Measurements from ENCODE around the gene YIF1A.

The YIF1A gene

DNA sequence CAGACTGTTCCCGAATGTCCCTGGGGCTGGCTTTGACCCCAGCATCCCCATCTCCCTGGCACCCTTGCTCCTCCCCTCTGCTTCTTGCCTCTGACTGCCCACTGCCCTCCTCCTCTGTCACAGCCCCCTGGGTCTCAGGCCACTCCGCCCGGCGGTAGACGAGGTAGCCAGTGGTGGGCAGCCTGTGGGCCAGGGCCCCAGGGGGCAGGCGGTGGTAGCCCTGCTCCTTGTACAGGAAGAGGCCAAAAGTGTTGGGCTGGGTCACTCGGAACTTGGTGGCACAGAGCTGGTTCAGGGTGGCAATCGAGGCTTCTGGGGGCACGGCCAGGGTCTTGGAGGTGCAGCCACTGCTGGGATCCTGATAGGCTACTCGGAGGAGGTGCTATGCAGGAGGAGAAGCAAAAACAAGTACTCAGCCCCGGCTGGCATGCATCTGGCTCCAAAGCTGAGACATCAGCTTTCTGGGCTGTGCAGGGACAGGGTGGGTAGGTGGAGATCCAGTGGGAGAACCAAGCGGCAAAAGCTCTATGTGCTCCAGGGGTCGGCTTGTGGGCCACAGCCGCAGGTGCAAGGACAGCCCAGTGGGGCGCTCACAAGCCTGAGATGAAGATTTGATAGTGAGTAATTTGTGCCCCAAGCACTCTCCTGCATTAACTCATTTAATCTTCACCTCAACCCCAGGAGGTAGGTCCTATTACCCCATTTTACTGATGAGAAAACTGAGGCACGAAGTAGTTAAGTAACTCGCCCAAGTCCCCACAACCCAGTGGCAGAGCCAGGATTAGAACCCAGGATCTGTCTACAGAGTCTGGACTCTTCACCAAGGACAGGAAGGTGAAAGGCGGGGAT is 43.7 kb upstream of the YIF1A start:
- H3K4me1 ChIP-seq (ENCODE audit: control insufficient read depth, insufficient read depth, low read length, poor library complexity, severe bottlenecking) = peaks cover 28% of the 10 kb centered on the region
- no peaks in the 10 kb centered on the region for H3K36me3 ChIP-seq (ENCODE audit: control insufficient read depth, insufficient read depth, low read length)
- H3K4me3 ChIP-seq (ENCODE audit: insufficient read depth, low read depth, low read length, poor library complexity, severe bottlenecking) = no peak overlapping the region
- no peaks in the 10 kb centered on the region for H3K9me3 ChIP-seq (ENCODE audit: control insufficient read depth, low read length)
- no peak overlapping the region for H3K27ac ChIP-seq (ENCODE audit: insufficient read depth, low read length, poor library complexity, severe bottlenecking)
- DNase-seq = no peak
- H3K27me3 ChIP-seq (replicated peaks; ENCODE audit: control insufficient read depth, insufficient read depth, low read length, poor library complexity, severe bottlenecking) = no peaks in the 10 kb centered on the region

DNA sequence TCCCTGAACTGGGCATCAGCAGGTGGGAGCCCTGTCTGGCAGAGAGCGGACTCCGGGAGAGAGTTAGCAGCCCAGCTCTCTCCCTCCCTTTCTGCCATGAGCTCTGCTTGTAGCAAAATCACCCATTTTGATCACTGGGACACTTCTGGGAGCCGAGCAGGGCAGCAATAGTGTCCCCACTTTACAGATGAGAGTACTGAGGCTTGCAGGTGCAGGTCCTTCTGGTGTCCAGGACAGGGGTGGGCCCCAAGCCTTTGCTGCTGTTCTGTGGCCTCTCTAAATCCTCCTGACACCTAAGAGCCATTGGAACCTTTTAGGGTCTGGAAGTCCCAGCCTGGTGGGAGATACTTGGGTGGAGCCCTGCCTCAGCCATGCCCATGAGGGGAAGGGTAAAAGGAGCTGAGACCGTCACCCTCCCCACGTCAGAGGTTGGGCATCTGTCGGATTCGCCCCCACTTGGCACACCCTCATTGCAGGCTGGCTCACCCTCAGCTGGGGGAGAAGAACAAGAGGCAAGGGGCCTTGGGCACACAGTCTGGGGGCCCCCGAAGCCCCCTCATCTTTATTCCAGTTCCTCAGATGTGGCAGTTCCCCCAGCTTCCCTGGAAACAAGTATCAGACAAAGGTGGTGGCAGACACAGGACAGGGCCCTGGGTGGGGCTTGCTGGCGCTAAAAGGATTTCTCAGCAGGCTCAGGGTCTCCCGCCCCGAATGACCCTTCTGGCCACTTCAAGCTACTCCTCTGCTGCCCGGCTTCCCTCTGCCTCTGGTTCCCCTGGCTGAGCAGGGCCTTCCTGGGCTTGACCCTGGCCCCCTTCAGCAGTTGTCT is 42.8 kb upstream of the YIF1A start:
- no peaks in the 10 kb centered on the region for H3K9me3 ChIP-seq (ENCODE audit: control insufficient read depth, low read length)
- no peak overlapping the region for H3K27ac ChIP-seq (ENCODE audit: insufficient read depth, low read length, poor library complexity, severe bottlenecking)
- peaks cover 32% of the 10 kb centered on the region for H3K4me1 ChIP-seq (ENCODE audit: control insufficient read depth, insufficient read depth, low read length, poor library complexity, severe bottlenecking)
- H3K36me3 ChIP-seq (ENCODE audit: control insufficient read depth, insufficient read depth, low read length) = no peaks in the 10 kb centered on the region
- no peaks in the 10 kb centered on the region for H3K27me3 ChIP-seq (replicated peaks; ENCODE audit: control insufficient read depth, insufficient read depth, low read length, poor library complexity, severe bottlenecking)
- H3K4me3 ChIP-seq (ENCODE audit: insufficient read depth, low read depth, low read length, poor library complexity, severe bottlenecking) = no peak overlapping the region
- no peak for DNase-seq

DNA sequence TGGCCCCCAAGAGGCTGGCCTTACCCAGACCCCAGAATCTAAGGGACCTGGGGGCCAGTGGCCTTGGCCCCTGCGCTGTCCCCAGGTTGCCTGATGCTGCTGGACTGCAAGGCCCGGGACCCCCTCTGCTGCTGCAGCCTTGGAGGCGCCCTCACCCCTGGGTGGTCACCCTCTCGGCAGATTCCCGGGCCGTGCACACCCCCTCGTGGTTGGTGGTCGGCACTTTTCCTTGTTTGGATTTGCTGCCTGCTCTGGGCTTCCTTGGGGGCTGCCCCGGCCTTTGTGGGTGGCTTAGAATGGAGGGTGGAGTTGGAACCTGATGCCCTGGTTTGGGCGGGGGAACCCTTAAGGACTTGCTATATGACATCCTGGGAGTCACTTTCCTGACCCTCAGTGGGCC is 42.0 kb upstream of the YIF1A start:
- no peak overlapping the region for H3K4me3 ChIP-seq (ENCODE audit: insufficient read depth, low read depth, low read length, poor library complexity, severe bottlenecking)
- H3K36me3 ChIP-seq (ENCODE audit: control insufficient read depth, insufficient read depth, low read length) = no peaks in the 10 kb centered on the region
- no peak overlapping the region for H3K27ac ChIP-seq (ENCODE audit: insufficient read depth, low read length, poor library complexity, severe bottlenecking)
- no peak for DNase-seq
- H3K4me1 ChIP-seq (ENCODE audit: control insufficient read depth, insufficient read depth, low read length, poor library complexity, severe bottlenecking) = peaks cover 30% of the 10 kb centered on the region
- H3K9me3 ChIP-seq (ENCODE audit: control insufficient read depth, low read length) = no peaks in the 10 kb centered on the region
- no peaks in the 10 kb centered on the region for H3K27me3 ChIP-seq (replicated peaks; ENCODE audit: control insufficient read depth, insufficient read depth, low read length, poor library complexity, severe bottlenecking)

DNA sequence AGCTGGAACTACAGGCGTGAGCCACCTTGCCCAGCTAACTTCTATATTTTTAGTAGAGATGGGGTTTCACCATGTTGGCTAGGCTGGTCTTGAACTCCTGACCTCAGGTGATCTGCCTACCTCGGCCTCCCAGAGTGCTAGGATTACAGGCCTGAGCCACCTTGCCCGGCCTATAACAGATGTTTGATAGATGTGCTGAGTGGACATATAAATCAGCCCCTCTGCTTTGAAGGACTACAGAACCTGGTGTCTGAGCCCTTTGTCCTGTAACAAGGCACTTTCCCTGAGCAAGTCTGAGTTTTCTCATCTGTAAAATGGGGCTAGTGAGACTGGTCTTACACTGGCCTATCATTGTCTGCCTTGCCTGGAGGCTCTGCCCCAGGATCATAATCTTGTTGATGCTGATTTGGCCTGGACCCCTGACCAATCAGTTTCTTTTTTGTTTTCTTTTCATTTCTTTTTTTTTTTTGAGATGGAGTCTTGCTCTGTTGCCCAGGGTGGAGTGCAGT is 40.3 kb upstream of the YIF1A start:
- H3K9me3 ChIP-seq (ENCODE audit: control insufficient read depth, low read length) = no peaks in the 10 kb centered on the region
- H3K4me1 ChIP-seq (ENCODE audit: control insufficient read depth, insufficient read depth, low read length, poor library complexity, severe bottlenecking) = peaks cover 27% of the 10 kb centered on the region
- no peak overlapping the region for H3K4me3 ChIP-seq (ENCODE audit: insufficient read depth, low read depth, low read length, poor library complexity, severe bottlenecking)
- no peak for DNase-seq
- H3K36me3 ChIP-seq (ENCODE audit: control insufficient read depth, insufficient read depth, low read length) = no peaks in the 10 kb centered on the region
- no peaks in the 10 kb centered on the region for H3K27me3 ChIP-seq (replicated peaks; ENCODE audit: control insufficient read depth, insufficient read depth, low read length, poor library complexity, severe bottlenecking)
- H3K27ac ChIP-seq (ENCODE audit: insufficient read depth, low read length, poor library complexity, severe bottlenecking) = no peak overlapping the region

DNA sequence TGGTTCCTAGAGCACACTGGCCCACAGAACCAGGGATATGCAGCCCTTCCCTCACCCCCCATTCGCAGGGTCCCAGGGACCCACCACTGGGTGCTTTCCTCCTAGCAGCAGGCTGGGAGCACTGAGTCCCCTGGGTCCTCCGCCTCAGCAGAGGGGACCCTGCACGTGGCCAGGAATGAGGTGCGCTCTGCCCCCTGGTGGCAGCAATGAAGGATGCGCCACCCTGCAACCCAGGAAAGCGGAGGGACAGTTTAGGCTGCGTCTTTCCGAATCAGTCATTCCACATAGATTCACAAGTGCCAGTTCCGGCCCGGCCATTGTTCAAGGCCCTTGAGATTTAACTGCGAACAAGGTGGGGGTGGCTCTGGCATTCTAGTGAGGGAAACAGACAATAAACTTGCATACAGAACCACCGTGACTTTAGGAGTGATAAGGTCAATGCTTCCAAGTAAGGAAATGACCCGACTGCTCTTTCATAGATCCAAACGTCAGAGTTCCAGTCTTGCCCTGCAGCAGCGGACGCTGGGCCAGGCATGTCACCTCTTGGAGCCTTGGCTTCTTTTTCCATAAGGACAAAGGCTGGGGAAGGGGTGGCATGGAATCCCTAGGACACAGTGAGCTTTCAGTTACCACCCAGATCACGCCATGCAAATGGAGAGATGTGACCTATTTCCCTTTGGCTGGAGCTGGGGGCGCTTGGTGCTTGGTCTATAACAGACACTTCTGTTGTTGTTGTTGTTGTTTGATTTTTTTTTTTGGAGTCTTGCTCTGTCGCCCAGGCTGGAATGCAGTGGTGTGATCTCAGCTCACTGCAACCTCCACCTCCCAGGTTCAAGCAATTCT is 39.6 kb upstream of the YIF1A start:
- H3K9me3 ChIP-seq (ENCODE audit: control insufficient read depth, low read length) = no peaks in the 10 kb centered on the region
- no peak overlapping the region for H3K27ac ChIP-seq (ENCODE audit: insufficient read depth, low read length, poor library complexity, severe bottlenecking)
- DNase-seq = peak; percentile 62 to 64 (median 63)
- peaks cover 27% of the 10 kb centered on the region for H3K4me1 ChIP-seq (ENCODE audit: control insufficient read depth, insufficient read depth, low read length, poor library complexity, severe bottlenecking)
- no peaks in the 10 kb centered on the region for H3K27me3 ChIP-seq (replicated peaks; ENCODE audit: control insufficient read depth, insufficient read depth, low read length, poor library complexity, severe bottlenecking)
- H3K4me3 ChIP-seq (ENCODE audit: insufficient read depth, low read depth, low read length, poor library complexity, severe bottlenecking) = no peak overlapping the region
- H3K36me3 ChIP-seq (ENCODE audit: control insufficient read depth, insufficient read depth, low read length) = no peaks in the 10 kb centered on the region

DNA sequence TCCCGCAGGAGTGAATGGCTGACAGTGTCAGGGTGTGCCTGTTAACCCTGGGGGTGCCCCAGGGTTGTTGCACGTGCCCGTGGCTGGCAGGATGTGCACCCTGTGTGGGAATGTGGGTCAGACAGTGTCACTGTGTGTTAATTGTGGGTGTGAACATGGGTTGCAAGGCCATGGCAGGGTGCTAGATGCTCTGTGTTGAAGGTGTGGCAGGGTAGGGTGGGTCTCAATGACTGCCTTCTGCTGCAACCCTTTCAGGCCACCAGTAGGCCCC is 39.0 kb upstream of the YIF1A start:
- H3K4me3 ChIP-seq (ENCODE audit: insufficient read depth, low read depth, low read length, poor library complexity, severe bottlenecking) = no peak overlapping the region
- H3K27ac ChIP-seq (ENCODE audit: insufficient read depth, low read length, poor library complexity, severe bottlenecking) = no peak overlapping the region
- no peaks in the 10 kb centered on the region for H3K36me3 ChIP-seq (ENCODE audit: control insufficient read depth, insufficient read depth, low read length)
- peak in 1 of 3 donors; percentile 35 for DNase-seq
- H3K4me1 ChIP-seq (ENCODE audit: control insufficient read depth, insufficient read depth, low read length, poor library complexity, severe bottlenecking) = peaks cover 27% of the 10 kb centered on the region
- H3K9me3 ChIP-seq (ENCODE audit: control insufficient read depth, low read length) = no peaks in the 10 kb centered on the region
- no peaks in the 10 kb centered on the region for H3K27me3 ChIP-seq (replicated peaks; ENCODE audit: control insufficient read depth, insufficient read depth, low read length, poor library complexity, severe bottlenecking)

DNA sequence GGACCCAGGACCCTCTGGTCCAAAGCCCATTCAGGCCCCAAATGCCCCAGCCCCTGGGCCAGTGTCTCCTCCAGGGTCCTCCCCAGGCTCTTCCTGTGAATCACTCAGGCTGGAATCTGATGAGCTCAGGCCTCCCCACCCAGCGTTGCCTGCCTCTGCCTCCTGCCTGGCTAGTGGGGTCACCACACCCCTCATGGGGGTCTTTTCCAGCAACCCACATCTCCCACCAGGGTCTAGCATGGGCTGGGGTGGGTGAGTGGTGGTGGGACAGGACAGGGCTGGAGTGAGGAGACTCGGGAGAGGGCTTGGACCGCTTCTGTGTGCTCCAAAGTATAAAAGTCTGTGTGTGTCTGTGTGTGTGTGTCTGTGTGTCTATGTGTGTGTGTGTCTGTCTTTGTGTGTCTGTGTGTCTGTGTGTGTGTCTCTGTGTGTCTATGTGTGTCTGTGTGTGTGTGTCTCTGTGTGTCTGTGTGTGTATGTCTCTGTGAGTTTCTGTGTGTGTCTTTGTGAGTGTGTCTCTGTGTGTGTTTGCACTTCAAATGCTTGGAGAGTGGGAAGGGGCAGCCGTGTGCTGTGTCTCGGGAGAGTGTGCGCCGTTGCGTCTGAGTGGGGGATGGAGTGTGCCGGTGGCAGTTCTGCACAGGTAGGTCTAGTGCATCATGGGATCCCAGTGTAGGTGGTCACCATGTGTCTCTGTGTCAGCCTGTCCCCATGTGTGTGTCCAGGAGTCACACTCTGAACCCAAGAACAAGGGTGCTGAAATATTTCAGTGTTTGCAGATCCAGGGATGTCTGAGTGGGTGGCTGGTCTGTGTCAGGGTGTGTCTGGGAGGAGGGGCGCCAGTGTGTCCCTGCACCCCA is 38.5 kb upstream of the YIF1A start:
- Histone ChIP-seq H3K4me1 (ENCODE audit: control insufficient read depth, insufficient read depth, low read length, poor library complexity, severe bottlenecking) (peaks cover 27% of the 10 kb centered on the region), H3K4me3 (ENCODE audit: insufficient read depth, low read depth, low read length, poor library complexity, severe bottlenecking) (no peak overlapping the region), H3K27ac (ENCODE audit: insufficient read depth, low read length, poor library complexity, severe bottlenecking) (no peak overlapping the region), H3K9me3 (ENCODE audit: control insufficient read depth, low read length) (no peaks in the 10 kb centered on the region), H3K36me3 (ENCODE audit: control insufficient read depth, insufficient read depth, low read length) (no peaks in the 10 kb centered on the region), H3K27me3 (replicated peaks; ENCODE audit: control insufficient read depth, insufficient read depth, low read length, poor library complexity, severe bottlenecking) (no peaks in the 10 kb centered on the region)
- no peak for DNase-seq

DNA sequence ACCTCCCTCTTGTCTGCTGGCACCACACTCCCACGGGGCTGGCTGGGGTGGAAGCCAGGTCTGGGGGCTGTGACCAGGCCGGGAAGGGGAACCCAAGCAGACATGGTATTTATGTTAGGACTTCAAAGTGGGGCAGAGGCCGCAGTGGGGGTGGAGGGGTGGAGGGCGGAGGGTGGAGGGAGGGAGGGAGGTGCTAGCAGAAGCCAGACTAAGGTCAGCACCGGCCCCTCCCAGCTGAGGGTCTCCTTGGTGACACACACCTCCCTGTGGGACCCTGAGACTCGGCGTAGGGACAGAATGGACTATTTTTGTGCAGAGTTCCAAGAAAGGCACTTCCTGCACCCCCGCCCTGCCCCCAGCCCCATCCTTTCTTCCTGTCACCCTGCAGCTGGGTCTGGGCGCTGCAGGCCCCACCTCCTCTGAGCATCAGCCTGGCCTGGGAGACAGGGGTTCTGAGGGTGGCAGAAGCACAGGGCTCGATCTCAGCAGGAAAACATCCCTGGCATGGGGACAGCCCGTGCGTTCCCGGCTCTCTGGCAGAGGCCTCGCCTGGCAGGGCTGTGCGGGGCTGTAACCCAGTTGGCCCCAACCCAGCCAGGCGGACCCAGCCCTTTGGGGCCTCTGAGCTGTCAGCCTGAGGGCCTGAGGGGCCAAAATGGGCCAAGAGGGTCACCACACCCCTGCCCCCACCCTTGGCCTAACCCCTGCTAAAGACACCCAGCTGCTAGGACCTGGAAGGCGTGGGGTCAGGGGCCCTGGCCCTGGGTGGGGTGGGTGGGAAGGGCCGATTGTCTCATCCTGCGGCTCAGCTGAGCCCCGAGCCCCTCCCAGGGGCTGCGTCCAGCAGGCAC is 37.5 kb upstream of the YIF1A start:
- Histone ChIP-seq H3K4me3 (ENCODE audit: insufficient read depth, low read depth, low read length, poor library complexity, severe bottlenecking) (no peak overlapping the region), H3K36me3 (ENCODE audit: control insufficient read depth, insufficient read depth, low read length) (no peaks in the 10 kb centered on the region), H3K9me3 (ENCODE audit: control insufficient read depth, low read length) (no peaks in the 10 kb centered on the region), H3K4me1 (ENCODE audit: control insufficient read depth, insufficient read depth, low read length, poor library complexity, severe bottlenecking) (peaks cover 27% of the 10 kb centered on the region), H3K27ac (ENCODE audit: insufficient read depth, low read length, poor library complexity, severe bottlenecking) (peak overlapping the region; percentile 24), H3K27me3 (replicated peaks; ENCODE audit: control insufficient read depth, insufficient read depth, low read length, poor library complexity, severe bottlenecking) (no peaks in the 10 kb centered on the region)
- DNase-seq = no peak

All from effector memory CD4-positive, alpha-beta T cell (primary cell).